Stimulated activated CD4-positive, alpha-beta T cell treated with anti-CD3 and anti-CD28 coated beads, Interleukin-15, amount 100 ng/mL, for 1 hour (primary cell): Measurements from ENCODE around the gene ARHGAP35.

Experiments
- DNase-seq, 2 donors: peaks; one replicate each; pipeline ENCODE4 v3.0.0-alpha.2; 2020; ENCODE audit warnings: low read depth in 1 of 2, low spot score in 1 of 2

The ARHGAP35 gene

DNA sequence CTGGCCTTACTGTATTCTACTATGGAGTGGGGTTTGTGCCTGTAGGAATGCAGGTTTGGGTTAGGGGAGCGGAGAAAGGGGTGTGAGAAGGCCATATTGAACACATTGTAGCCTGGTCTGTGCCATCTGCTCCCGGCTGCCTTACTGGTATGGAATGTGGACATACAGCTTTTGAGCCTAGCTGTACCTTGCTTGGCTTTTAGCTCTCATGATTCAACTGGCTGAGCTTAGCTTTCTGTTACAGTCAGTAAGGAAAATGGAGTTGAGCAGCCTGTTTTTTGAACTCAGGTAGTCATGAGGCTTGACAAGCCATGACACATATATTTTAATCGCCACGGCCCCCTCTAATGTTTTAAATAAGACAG, 41.6 kb downstream of the ARHGAP35 start:
- no peak for DNase-seq

DNA sequence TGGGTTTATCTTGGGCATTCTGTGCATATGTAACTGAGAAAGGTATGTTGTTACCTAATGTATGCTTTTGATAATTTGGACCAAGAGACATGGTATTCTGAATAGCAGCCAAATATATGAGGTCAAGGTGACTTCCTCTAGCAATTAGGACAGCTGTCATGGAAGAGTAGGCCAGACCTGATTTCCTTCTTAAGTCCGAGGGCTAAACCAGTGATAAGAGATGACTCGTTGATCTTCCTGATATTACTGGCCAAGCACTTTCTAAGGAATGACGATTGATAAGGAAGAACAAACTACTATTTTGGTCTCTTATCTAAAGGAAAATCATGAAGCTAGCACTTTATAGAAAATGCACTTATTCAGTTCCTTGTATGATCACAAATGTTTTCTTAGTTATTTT, 42.7 kb downstream of the ARHGAP35 start:
- no peak for DNase-seq

DNA sequence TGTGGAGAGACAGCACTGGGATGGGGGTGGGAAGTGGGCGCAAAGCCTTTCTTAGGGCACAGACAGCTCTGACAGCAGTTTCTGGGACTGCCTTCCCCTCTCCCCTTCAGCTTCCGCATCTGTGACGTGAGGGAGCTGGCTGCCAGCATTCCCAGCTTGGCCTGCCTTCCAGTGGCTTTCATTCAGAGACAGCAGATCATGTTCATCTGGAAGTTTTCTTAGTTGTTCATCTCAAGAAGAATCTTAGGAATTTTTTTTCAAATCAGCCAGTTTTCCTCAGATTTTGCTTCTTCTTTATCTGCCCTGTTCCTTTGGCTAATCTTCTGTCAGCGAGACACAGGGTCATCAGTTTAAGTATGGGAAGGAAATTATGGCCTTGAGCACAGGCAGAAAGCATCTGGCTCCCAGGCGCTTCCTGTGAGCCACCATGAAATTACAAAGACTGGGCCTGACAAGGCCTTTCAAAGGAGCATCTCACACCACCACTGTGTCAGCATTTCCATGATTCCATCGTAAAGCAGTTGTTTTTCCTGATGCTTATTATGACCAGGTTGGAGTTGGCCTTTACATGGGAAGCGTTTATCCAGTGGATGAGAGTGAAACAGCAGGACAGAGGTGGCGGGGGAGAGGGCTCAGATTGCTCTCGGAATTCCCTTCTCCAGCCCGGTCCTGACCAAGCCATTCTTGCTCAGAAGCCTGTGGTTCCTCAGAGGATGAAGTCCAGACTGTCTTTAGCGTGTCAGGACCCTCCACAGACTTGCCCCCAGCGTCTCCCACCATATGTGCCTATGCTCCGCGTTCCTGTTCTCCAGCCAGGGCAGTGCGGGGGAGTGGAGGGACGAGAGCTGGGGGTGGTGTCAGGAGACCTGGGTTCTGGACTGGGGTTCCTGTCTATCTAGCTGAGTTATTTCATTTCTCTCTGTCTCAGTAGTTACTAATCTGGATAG, 43.6 kb downstream of the ARHGAP35 start:
- DNase-seq: no peak

DNA sequence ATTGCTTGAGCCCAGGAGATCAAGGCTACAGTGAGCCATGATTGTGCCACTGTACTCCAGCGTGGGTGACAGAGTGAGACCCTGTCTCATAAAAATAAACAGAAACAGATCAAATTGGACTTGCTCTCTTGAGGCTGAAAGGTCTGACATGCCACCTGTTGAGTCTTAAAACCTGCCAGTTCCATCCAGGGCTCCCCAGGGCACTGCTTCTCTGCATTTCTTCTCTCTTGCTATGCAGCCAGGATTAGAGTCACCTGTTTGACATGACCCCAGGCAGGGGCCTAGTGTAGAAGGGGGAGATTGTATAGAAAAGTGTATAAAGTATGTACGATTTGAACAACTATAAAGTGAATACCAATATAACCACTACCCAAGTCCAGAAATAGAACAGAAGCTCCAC, 45.4 kb downstream of the ARHGAP35 start:
- no peak for DNase-seq

DNA sequence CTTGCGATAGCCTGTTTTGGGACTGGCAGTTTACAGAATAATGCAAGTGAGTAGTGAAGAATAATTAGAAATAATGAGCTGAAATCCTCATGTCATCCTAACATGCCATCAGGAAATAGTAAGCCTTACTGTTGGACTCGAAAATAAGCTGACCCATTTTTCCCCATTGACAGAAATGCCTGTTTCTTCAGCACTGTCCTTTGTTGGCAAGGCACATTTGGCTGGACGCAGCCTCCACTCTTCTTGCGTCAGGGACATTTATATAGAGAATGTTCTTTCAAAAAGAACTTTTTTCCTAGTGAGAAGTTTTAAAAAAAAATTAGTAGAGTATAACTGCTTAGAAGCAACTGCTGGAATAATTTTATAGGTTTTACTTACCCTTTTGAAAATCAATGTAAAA, 47.1 kb downstream of the ARHGAP35 start:
- no peak for DNase-seq

DNA sequence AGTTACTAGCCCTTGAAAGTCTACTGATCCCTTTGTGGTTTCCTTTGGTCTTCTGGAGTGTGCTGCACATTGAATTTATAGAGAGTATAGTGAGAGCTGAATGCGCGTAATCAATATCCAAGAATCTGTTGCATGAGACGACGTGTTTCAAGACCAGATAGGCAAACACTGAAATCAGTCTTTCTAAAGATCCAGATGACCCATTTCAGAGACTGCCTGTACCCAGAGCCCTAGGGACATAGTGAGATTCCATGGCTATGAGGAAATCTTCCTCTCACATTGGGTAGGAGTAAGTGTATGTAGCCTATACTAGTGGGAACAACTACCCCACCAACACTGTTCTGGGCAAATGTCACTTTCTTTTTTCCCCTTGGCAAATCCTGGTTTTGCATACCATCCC, 48.6 kb downstream of the ARHGAP35 start:
- DNase-seq: no peak
